ENCODE data around the gene CATSPERD. TPM values are rescaled to one million over a fixed set of nuclear protein-coding genes. Genes with fewer than 3 reads are reported as not detected.
A peak's percentile ranks its signal among the peaks of the same experiment; 100 is the strongest.
"Not testable (repeated sequence)": the region's sequence is repeated elsewhere in the genome, so short reads cannot be mapped to it uniquely, and the experiment has no call there.

CATSPERD gene
- total and polyA plus RNA-seq, 7 donors: not detected

DNA sequence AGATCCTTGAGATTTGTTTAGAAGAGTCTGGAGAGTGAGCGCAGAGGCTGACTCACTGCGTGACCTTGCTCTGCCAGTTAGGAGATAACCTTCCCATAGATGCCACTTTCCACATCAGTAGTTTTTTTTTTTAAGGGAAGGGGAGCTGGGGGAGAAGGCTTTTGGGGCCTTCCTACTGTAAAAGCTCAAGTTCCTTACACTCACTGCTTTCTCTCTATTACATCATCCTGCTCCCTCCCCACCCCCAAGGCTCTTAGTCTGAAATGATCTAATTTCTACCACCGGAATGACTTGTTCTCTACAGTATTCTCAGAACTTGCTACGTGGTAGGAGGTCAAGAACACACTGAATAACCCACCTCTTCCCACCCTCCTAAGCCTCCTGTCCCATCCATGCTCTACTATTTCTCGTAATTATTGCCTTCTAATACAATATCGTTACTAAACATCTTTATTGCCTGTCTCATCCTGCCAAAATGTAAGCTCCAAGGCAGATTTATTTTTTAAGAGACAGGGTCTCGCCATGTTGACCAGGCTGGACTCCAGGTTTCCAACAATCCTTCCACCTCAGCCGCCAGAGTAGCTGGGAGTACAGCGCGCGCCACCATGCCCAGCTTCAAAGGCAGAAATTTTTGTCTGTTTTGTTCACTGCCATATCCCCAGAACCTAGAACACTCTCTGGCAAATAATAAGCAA, 1.7 kb upstream of the CATSPERD start:
- DNase-seq (no peak), ATAC-seq (no peak)
- WGBS, 3 donors: 29 to 31% (median 31%) methylated on average over 11 of the region's 11 CpGs
- intact Hi-C loops (cut with DNase I): loop anchor here in 1 of 2 donors (2.0 to 5.0 kb wide), 2 partner anchors 28 to 96 kb away; partner anchors contain the start of genes RPL36, SAFB and SAFB2
- no peak for TF ChIP-seq CTCF (IDR thresholded peaks at IDR 0.05)
- peak overlapping the region; percentile 99 for H3K27ac ChIP-seq
- no peaks in the 10 kb centered on the region for H3K9me3 ChIP-seq
- no peaks in the 10 kb centered on the region for H3K27me3 ChIP-seq (ENCODE audit: insufficient read depth in 3 of 3, low read length in 2 of 3)
- peaks cover 0 to 12% of the 10 kb centered on the region in 2 donors for H3K36me3 ChIP-seq (ENCODE audit: insufficient read depth in 1 of 2, low read depth in 1 of 2)
- H3K4me1 ChIP-seq: peaks cover 20% of the 10 kb centered on the region
- peak overlapping the region; percentile 95 for H3K4me3 ChIP-seq

- no peak for TF ChIP-seq CTCF (IDR thresholded peaks at IDR 0.05)
- Histone ChIP-seq H3K4me1 (peaks cover 20% of the 10 kb centered on the region), H3K27me3 (ENCODE audit: insufficient read depth in 3 of 3, low read length in 2 of 3) (no peaks in the 10 kb centered on the region), H3K36me3 (ENCODE audit: insufficient read depth in 1 of 2, low read depth in 1 of 2) (peaks cover 0 to 9% of the 10 kb centered on the region in 2 donors), H3K9me3 (no peaks in the 10 kb centered on the region), H3K27ac (peak overlapping the region; percentile 99), H3K4me3 (peak overlapping the region; percentile 95)
- WGBS, 3 donors: 0 to 1% (median 1%) methylated on average over 47 to 58 of the region's 58 CpGs
- intact Hi-C loops (cut with DNase I): loop anchor here in 1 of 2 donors (2.0 to 5.0 kb wide), 2 partner anchors 29 to 97 kb away; partner anchors contain the start of genes RPL36, SAFB and SAFB2
- DNase-seq: no peak
- ATAC-seq: peak in 1 of 4 donors; percentile 0
These were observed 1.0 kb upstream of the CATSPERD start for GRCh38 chr19:5719274-5719960.

DNA sequence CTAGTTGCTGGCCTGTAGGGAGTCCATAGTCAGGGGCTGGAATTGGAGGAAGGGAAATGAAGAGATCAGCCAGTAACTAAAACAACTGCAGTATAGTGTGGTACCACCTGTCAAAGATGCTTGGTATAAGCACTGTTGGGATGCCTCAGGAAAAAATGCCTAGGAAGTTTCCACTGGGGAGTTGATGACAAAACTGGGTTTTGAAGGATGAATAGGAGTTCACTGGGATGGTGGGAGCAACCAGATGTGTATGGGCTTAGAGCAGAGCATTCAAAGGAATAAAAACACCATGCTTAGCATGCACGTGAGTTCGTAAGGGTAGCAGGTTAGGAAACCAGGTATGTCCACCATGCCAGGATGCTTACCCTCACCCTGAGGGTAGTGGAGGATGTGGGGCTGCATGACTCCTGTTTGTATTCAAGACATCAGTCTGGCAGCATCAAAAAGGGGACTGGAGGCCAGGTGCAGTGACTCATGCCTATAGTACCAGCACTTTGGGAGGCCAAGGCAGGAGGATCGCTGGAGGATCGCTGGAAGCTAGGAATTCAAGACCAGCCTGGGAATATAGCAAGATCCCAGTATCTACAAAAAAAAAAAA, 7.1 kb downstream of the CATSPERD start:
- intact Hi-C loops (cut with DNase I): no loop called here
- H3K4me3 ChIP-seq: no peak overlapping the region
- 90 to 94% (median 91%) methylated on average over 4 of the region's 4 CpGs for WGBS, 3 donors
- H3K4me1 ChIP-seq: no peaks in the 10 kb centered on the region
- TF ChIP-seq CTCF (IDR thresholded peaks at IDR 0.05): no peak
- H3K27ac ChIP-seq: no peak overlapping the region
- DNase-seq: no peak
- no peaks in the 10 kb centered on the region for H3K36me3 ChIP-seq (ENCODE audit: insufficient read depth in 1 of 2, low read depth in 1 of 2)
- ATAC-seq: no peak
- peaks cover 0 to 14% (median 0%) of the 10 kb centered on the region in 3 donors for H3K27me3 ChIP-seq (ENCODE audit: insufficient read depth in 3 of 3, low read length in 2 of 3)
- peaks cover 12% of the 10 kb centered on the region for H3K9me3 ChIP-seq

- H3K27ac ChIP-seq; intact Hi-C loops (cut with DNase I); DNase-seq; H3K36me3 ChIP-seq (ENCODE audit: insufficient read depth in 1 of 2, low read depth in 1 of 2); ATAC-seq; H3K4me3 ChIP-seq; H3K27me3 ChIP-seq (ENCODE audit: insufficient read depth in 3 of 3, low read length in 2 of 3); H3K4me1 ChIP-seq: not testable (repeated sequence)
- 65 to 72% (median 70%) methylated on average over 2 of the region's 2 CpGs for WGBS, 3 donors
- H3K9me3 ChIP-seq: peaks cover 12% of the 10 kb centered on the region
These were observed 12.7 kb downstream of the CATSPERD start for GRCh38 chr19:5733172-5733571.

DNA sequence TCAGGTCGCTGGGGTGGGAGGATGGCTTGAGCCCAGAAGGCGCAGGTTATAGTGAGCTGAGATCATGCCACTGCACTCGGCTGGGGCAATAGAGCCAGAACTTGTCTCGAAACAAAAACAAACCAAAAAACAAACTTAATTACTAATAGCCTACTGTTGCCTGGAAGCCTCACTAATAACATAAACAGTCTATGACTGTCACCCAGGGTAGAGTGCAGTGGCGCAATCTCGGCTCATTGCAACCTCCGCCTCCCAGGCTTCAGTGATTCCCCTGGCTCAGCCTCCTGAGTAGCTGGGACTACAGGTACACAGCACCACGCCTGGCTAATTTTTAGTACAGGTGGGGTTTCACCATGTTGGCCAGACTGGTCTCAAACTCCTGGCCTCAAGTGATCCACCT, 18.0 kb downstream of the CATSPERD start:
- Histone ChIP-seq H3K4me3 (no peak overlapping the region), H3K27ac (no peak overlapping the region), H3K4me1 (no peaks in the 10 kb centered on the region), H3K9me3 (no peaks in the 10 kb centered on the region), H3K27me3 (ENCODE audit: insufficient read depth in 3 of 3, low read length in 2 of 3) (peaks cover 0 to 4% (median 0%) of the 10 kb centered on the region in 3 donors), H3K36me3 (ENCODE audit: insufficient read depth in 1 of 2, low read depth in 1 of 2) (no peaks in the 10 kb centered on the region)
- TF ChIP-seq CTCF (IDR thresholded peaks at IDR 0.05): no peak
- no peak for ATAC-seq
- no peak for DNase-seq
- intact Hi-C loops (cut with DNase I): no loop called here
- 75 to 82% (median 79%) methylated on average over 8 of the region's 8 CpGs for WGBS, 3 donors
